HCT116 (cell line): Measurements from ENCODE around the gene AUTS2. TPM values are rescaled to one million over a fixed set of nuclear protein-coding genes. Genes with fewer than 3 reads are reported as not detected.

ENCODE experiments used
- ATAC-seq: fragments of 200-7000 bp; cut with Tn5 transposase; 2 replicates; pipeline ENCODE4 v1.9.1; 2020; ENCODE audit warnings: mild to moderate bottlenecking, moderate library complexity
- BruUV-seq: library from RNA; stranded (reverse); fragments of 400-500 nt; replicated peaks from 2 replicates; lab custom pipeline; 2021; lab: Mats Ljungman, UMichigan
- CTCF ChIA-PET: fragments of 300-600 bp; sonication (Branson Sonifier 250); formaldehyde crosslinking; loops from one replicate; lab custom pipeline; 2021; ENCODE audit warnings: antibody characterized with exemption; lab: Charles Lee
- POLR2A ChIA-PET: fragments of 300-600, 350-600 bp; sonication (Branson Sonifier 250); formaldehyde crosslinking; loops from one replicate; lab custom pipeline; 2021; ENCODE audit warnings: antibody characterized with exemption; lab: Charles Lee
- RAD21 ChIA-PET, 2 experiments: fragments of 300-600 bp; sonication (Branson Sonifier 250); formaldehyde crosslinking; loops; one replicate each; lab custom pipeline; 2023; ENCODE audit warnings: low total read pairs in 2 of 2; ENCODE audit not compliant: uncharacterized antibody in 2 of 2, unreplicated experiment in 2 of 2, low non-redundant PET in 1 of 2; lab: Charles Lee
- DNase-seq: peaks from one replicate; pipeline ENCODE4 v3.0.0-alpha.2; 2010; ENCODE audit warnings: low read depth, low spot score
- H2AFZ ChIP-seq: fragments of 200-600 bp; shearing (Covaris generic), sonication (generic); 2 replicates; pipeline ENCODE4 v1.6.1; 2017; ENCODE audit warnings: low read depth, mixed run types, mixed read lengths, antibody characterized with exemption, low read length; ENCODE audit not compliant: poor library complexity, severe bottlenecking
- H3K27ac ChIP-seq: 2 replicates; pipeline ENCODE4 v1.5.1; 2012; ENCODE audit warnings: low read depth, low read length
- H3K27me3 ChIP-seq: fragments of 200-600 bp; sonication (generic); 2 replicates; pipeline ENCODE4 v1.6.1; 2016; ENCODE audit warnings: mixed run types, low read length, mixed read lengths; ENCODE audit not compliant: insufficient read depth
- H3K36me3 ChIP-seq, 2 experiments: fragments of 200-500 bp in 1 of 2; fragments of 200-600 bp in 1 of 2; sonication (Bioruptor generic) in 1 of 2; sonication (generic) in 1 of 2; 2 replicates each; pipeline versions ENCODE4 v1.5.1 to v1.6.1; 2014 to 2016; ENCODE audit warnings: low read length in 2 of 2, inconsistent platforms in 1 of 2, mixed read lengths in 1 of 2, mixed run types in 1 of 2; ENCODE audit not compliant: insufficient read depth in 2 of 2, control insufficient read depth in 1 of 2
- H3K4me1 ChIP-seq, 2 experiments: fragments of 200-600 bp in 1 of 2; sonication (generic) in 1 of 2; 2 replicates each; pipeline versions ENCODE4 v1.5.1 to v1.6.1; 2012 to 2017; ENCODE audit warnings: low read length in 2 of 2, inconsistent platforms in 1 of 2, mild to moderate bottlenecking in 1 of 2, mixed read lengths in 1 of 2, mixed run types in 1 of 2, moderate library complexity in 1 of 2; ENCODE audit not compliant: insufficient read depth in 2 of 2, control insufficient read depth in 1 of 2
- H3K4me2 ChIP-seq: fragments of 200-600 bp; sonication (generic); 2 replicates; pipeline ENCODE4 v1.6.1; 2017; ENCODE audit warnings: mixed run types, low read length, mixed read lengths
- H3K4me3 ChIP-seq, 2 experiments: fragments of 200-600 bp in 1 of 2; sonication (generic) in 1 of 2; replicated peaks in 1 of 2; 2 replicates each; pipeline ENCODE4 v1.5.1; 2011 to 2016; ENCODE audit warnings: low read length in 2 of 2, control low read depth in 1 of 2, low read depth in 1 of 2, mild to moderate bottlenecking in 1 of 2, mixed read lengths in 1 of 2, mixed run types in 1 of 2
- H3K79me2 ChIP-seq: fragments of 200-600 bp; sonication (generic); 2 replicates; pipeline ENCODE4 v1.6.1; 2017; ENCODE audit warnings: mild to moderate bottlenecking, mixed run types, low read length, moderate library complexity, mixed read lengths; ENCODE audit not compliant: insufficient read depth
- H3K9ac ChIP-seq: fragments of 200-600 bp; sonication (generic); 2 replicates; pipeline ENCODE4 v1.6.1; 2016; ENCODE audit warnings: low read length, mixed read lengths
- H3K9me2 ChIP-seq: fragments of 200-600 bp; sonication (generic), shearing (Covaris generic); 2 replicates; pipeline ENCODE4 v1.6.1; 2017; ENCODE audit warnings: mixed run types, mild to moderate bottlenecking, moderate library complexity; ENCODE audit not compliant: insufficient read depth
- H3K9me3 ChIP-seq, 2 experiments: fragments of 200-500 bp in 1 of 2; fragments of 200-600 bp in 1 of 2; sonication (Bioruptor generic) in 1 of 2; sonication (generic) in 1 of 2; 2 replicates each; pipeline ENCODE4 v1.6.1; 2014 to 2017; ENCODE audit warnings: low read length in 2 of 2, mixed read lengths in 2 of 2, inconsistent platforms in 1 of 2, low read depth in 1 of 2, mild to moderate bottlenecking in 1 of 2, mixed run types in 1 of 2, moderate library complexity in 1 of 2; ENCODE audit not compliant: control insufficient read depth in 1 of 2, insufficient read depth in 1 of 2
- H4K20me1 ChIP-seq: fragments of 200-600 bp; sonication (generic), shearing (Covaris generic); 2 replicates; pipeline ENCODE4 v1.6.1; 2017; ENCODE audit warnings: mixed run types, mild to moderate bottlenecking, moderate library complexity; ENCODE audit not compliant: insufficient read depth
- ATF3 ChIP-seq: IDR thresholded peaks from 2 replicates; pipeline ENCODE4 v1.6.1; 2012
- CBX3 ChIP-seq: IDR thresholded peaks from 2 replicates; pipeline ENCODE4 v1.6.1; 2012; ENCODE audit warnings: low read depth
- EGR1 ChIP-seq: IDR thresholded peaks from 2 replicates; pipeline ENCODE4 v1.6.1; 2012; ENCODE audit warnings: low read depth
- ELF1 ChIP-seq: IDR thresholded peaks from 2 replicates; pipeline ENCODE4 v1.6.1; 2012; ENCODE audit warnings: low read depth, borderline replicate concordance
- EZH2 ChIP-seq: fragments of 200-600 bp; sonication (generic); IDR thresholded peaks from 2 replicates; pipeline ENCODE4 v1.6.1; 2017; ENCODE audit warnings: antibody characterized with exemption, mixed run types
- EZH2phosphoT487 ChIP-seq: fragments of 200-600 bp; IDR thresholded peaks from 2 replicates; pipeline ENCODE4 v1.6.1; 2018; ENCODE audit warnings: antibody characterized with exemption, borderline replicate concordance
- FOSL1 ChIP-seq: IDR thresholded peaks from 2 replicates; pipeline ENCODE4 v1.6.1; 2012; ENCODE audit warnings: low read depth
- JUND ChIP-seq: IDR thresholded peaks from 2 replicates; pipeline ENCODE4 v1.6.1; 2012
- POLR2A ChIP-seq: IDR thresholded peaks from 2 replicates; pipeline ENCODE4 v1.7.0; 2011; ENCODE audit warnings: borderline replicate concordance; ENCODE audit not compliant: insufficient read depth, insufficient read length; ENCODE audit errors: extremely low read depth
- POLR2AphosphoS5 ChIP-seq: IDR thresholded peaks from 2 replicates; pipeline ENCODE4 v1.6.1; 2011; ENCODE audit warnings: mild to moderate bottlenecking, low read depth, low read length, moderate library complexity
- RAD21 ChIP-seq: IDR thresholded peaks from 2 replicates; pipeline ENCODE4 v1.6.1; 2012; ENCODE audit warnings: low read depth, mild to moderate bottlenecking
- REST ChIP-seq: IDR thresholded peaks from 2 replicates; pipeline ENCODE4 v1.6.1; 2012; ENCODE audit warnings: low read depth
- SIN3A ChIP-seq: IDR thresholded peaks from 2 replicates; pipeline ENCODE4 v1.6.1; 2012; ENCODE audit warnings: low read depth
- SP1 ChIP-seq: IDR thresholded peaks from 2 replicates; pipeline ENCODE4 v1.6.1; 2012; ENCODE audit warnings: low read depth
- SRF ChIP-seq: IDR thresholded peaks from 2 replicates; pipeline ENCODE4 v1.6.1; 2012; ENCODE audit warnings: low read depth
- YY1 ChIP-seq: IDR thresholded peaks from 2 replicates; pipeline ENCODE4 v1.6.1; 2011; ENCODE audit warnings: low read length, low read depth, moderate library complexity, mild to moderate bottlenecking; ENCODE audit not compliant: insufficient replicate concordance; ENCODE audit errors: extremely low read depth
- ZBTB33 ChIP-seq: IDR thresholded peaks from 2 replicates; pipeline ENCODE4 v1.6.1; 2011; ENCODE audit warnings: mild to moderate bottlenecking, low read length, moderate library complexity; ENCODE audit not compliant: insufficient replicate concordance; ENCODE audit errors: extremely low read depth
- ZFX ChIP-seq: fragments of 450-650 bp; IDR thresholded peaks from 2 replicates; pipeline ENCODE4 v1.6.1; 2017
- intact Hi-C: fragments of 100-400 bp; cut with micrococcal nuclease; formaldehyde crosslinking; loops from 2 replicates; pipeline ENCODE4 v1.10.0; 2022
- total RNA-seq: library from RNA; stranded (reverse); gene quantifications from one replicate; pipeline ENCODE4 v1.2.1, GENCODE V29; 2021; ENCODE audit not compliant: unreplicated experiment

The AUTS2 gene
- total RNA-seq, 1 experiment from 2014 or later, result 0.93 TPM

- intact Hi-C loops, result no loop called here
- no peak for TF ChIP-seq EZH2
- TF ChIP-seq POLR2A, result no peak
- TF ChIP-seq ZBTB33, result no peak
- no peak for TF ChIP-seq JUND
- TF ChIP-seq YY1, result no peak
- TF ChIP-seq ELF1, result no peak
- no peak for TF ChIP-seq ZFX
- no peak for TF ChIP-seq SP1
- no peak for TF ChIP-seq EGR1
- TF ChIP-seq REST, result no peak
- no peak for TF ChIP-seq SRF
- no peak for TF ChIP-seq ATF3
- TF ChIP-seq POLR2AphosphoS5, result no peak
- TF ChIP-seq FOSL1, result no peak
- TF ChIP-seq CBX3, result no peak
- no peak for TF ChIP-seq RAD21
- no peak for TF ChIP-seq EZH2phosphoT487
- TF ChIP-seq SIN3A, result no peak
- ChIA-PET RAD21 (no interaction called here), POLR2A (no interaction called here), CTCF (no interaction called here)
- Histone ChIP-seq H3K36me3 (no peaks in the 10 kb centered on the region), H3K79me2 (no peaks in the 10 kb centered on the region), H3K27me3 (no peaks in the 10 kb centered on the region), H3K4me3 (no peak overlapping the region), H4K20me1 (no peaks in the 10 kb centered on the region), H3K27ac (no peak overlapping the region), H3K9me3 (peaks cover 0 to 18% of the 10 kb centered on the region in 2 experiments; a peak in 3 of 4 replicates), H3K4me2 (no peak overlapping the region), H3K9ac (no peak overlapping the region), H2AFZ (no peak overlapping the region), H3K9me2 (no peaks in the 10 kb centered on the region), H3K4me1 (no peaks in the 10 kb centered on the region)
- ATAC-seq, result no peak
- no peak for DNase-seq
- no TSS peak for BruUV-seq
These were observed 518.0 kb downstream of the AUTS2 start for GRCh38 chr7:70116244-70116643.
